Vagina (tissue), 2 donors: ENCODE results near the gene TECPR1.

Experiments used
- CTCF ChIP-seq, 3 experiments: fragments of 450-650 bp in 2 of 3; fragments of 200-600 bp in 1 of 3; sonication (generic) in 1 of 3; IDR thresholded peaks; one replicate each; pipeline ENCODE4 v1.5.1; 2017 to 2019; ENCODE audit warnings: antibody characterized with exemption in 3 of 3, mild to moderate bottlenecking in 2 of 3, moderate library complexity in 2 of 3
- POLR2A ChIP-seq, 2 donors: fragments of 450-650 bp; IDR thresholded peaks; one replicate each; pipeline ENCODE4 v1.6.1; 2017; ENCODE audit warnings: antibody characterized with exemption in 2 of 2, mild to moderate bottlenecking in 2 of 2, moderate library complexity in 2 of 2

DNA sequence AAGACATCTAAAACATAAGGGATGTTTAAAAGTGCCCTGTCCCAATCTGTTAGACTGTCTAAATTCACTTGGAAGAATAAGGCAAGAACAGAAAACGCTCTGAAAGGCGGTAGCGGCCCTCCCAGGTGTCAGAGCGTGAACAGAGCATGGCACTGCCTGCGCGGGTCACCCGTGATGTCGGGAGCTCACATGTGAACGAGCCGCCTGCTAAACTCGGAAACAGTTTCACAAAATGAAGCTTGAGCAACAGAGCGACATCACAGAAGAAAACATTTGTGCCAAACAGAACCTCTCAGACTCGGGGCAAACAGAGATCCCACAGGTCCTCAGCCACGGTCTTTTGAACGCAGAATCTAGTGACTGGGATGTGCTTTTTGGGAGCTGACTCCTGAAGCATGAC lies 42.3 kb upstream of the TECPR1 start:
- TF ChIP-seq POLR2A (IDR thresholded peaks at IDR 0.05): no peak
- no peak for TF ChIP-seq CTCF (IDR thresholded peaks at IDR 0.05)
